Breast epithelium (tissue), 4 donors: ENCODE data around the gene NECTIN4. TPM values are rescaled to one million over a fixed set of nuclear protein-coding genes. Genes with fewer than 3 reads are reported as not detected.

Source experiments
- DNase-seq, 2 donors: peaks; one replicate each; pipeline ENCODE4 v3.0.0-alpha.2; 2019; ENCODE audit warnings: low spot score in 2 of 2
- H3K27ac ChIP-seq, 2 donors: fragments of 200-600 bp; sonication (generic) in 1 of 2; one replicate each; pipeline ENCODE4 v1.5.1; 2016 to 2019; ENCODE audit warnings: mild to moderate bottlenecking in 1 of 2
- H3K27me3 ChIP-seq, 2 donors: fragments of 200-600 bp; sonication (generic) in 1 of 2; one replicate each; pipeline versions ENCODE4 v1.5.1 to v1.6.0; 2017 to 2019; ENCODE audit warnings: control low read depth in 1 of 2, mild to moderate bottlenecking in 1 of 2
- H3K36me3 ChIP-seq: fragments of 200-600 bp; one replicate; pipeline ENCODE4 v1.5.1; 2019
- H3K4me1 ChIP-seq, 2 donors: fragments of 200-600 bp; sonication (generic); one replicate each; pipeline ENCODE4 v1.5.1; 2016 to 2019; ENCODE audit warnings: control low read depth in 1 of 2
- H3K4me3 ChIP-seq, 3 donors: fragments of 200-600 bp; sonication (generic); 1 replicate in 2 of 3; 2 replicates in 1 of 3; pipeline ENCODE4 v1.5.1; 2016 to 2019; ENCODE audit warnings: mild to moderate bottlenecking in 3 of 3, moderate library complexity in 2 of 3
- H3K9me3 ChIP-seq, 2 donors: fragments of 200-600 bp; sonication (generic) in 1 of 2; one replicate each; pipeline ENCODE4 v1.5.1; 2016 to 2019; ENCODE audit warnings: control low read depth in 1 of 2
- CTCF ChIP-seq, 3 donors: fragments of 450-650 bp; IDR thresholded peaks; one replicate each; pipeline ENCODE4 v1.5.1; 2016 to 2017; ENCODE audit warnings: antibody characterized with exemption in 3 of 3, mild to moderate bottlenecking in 3 of 3, moderate library complexity in 3 of 3
- POLR2A ChIP-seq: fragments of 450-650 bp; IDR thresholded peaks from one replicate; pipeline ENCODE4 v1.6.1; 2016; ENCODE audit warnings: antibody characterized with exemption, mild to moderate bottlenecking, moderate library complexity
- POLR2AphosphoS5 ChIP-seq, 3 donors: sonication (generic); formaldehyde crosslinking; IDR thresholded peaks; one replicate each; pipeline ENCODE4 v1.6.1; 2017; ENCODE audit warnings: antibody characterized with exemption in 3 of 3
- intact Hi-C: fragments of 100-400 bp; cut with DNase I; formaldehyde crosslinking; loops from one replicate; pipeline ENCODE4 v1.15.1; 2023; ENCODE audit warnings: low total_unique reads
- total RNA-seq, 3 donors: library from RNA; depleted of rRNA; stranded (reverse); fragments of >200 nt; gene quantifications; one replicate each; pipeline ENCODE4 v1.1.0, GENCODE V29; 2016

Gene NECTIN4
- 10 to 100 TPM in 2 of 3 donors, not detected in 1; 28.5 to 56.3 TPM for total RNA-seq

- TF ChIP-seq CTCF (IDR thresholded peaks at IDR 0.05) (peak in 1 of 3 donors; percentile 27), POLR2A (peak; percentile 10), POLR2AphosphoS5 (IDR thresholded peaks at IDR 0.05) (peak in 2 of 3 donors; percentile 67 to 93)
- Histone ChIP-seq H3K27me3 (no peaks in the 10 kb centered on the region), H3K27ac (peak within 1 kb of the TSS; percentile 92 to 98), H3K9me3 (no peaks in the 10 kb centered on the region), H3K4me3 (peak within 1 kb of the TSS in 2 of 3 donors; percentile 60 to 65), H3K36me3 (no peaks in the 10 kb centered on the region), H3K4me1 (no peaks in the 10 kb centered on the region)
- DNase-seq, result peak; percentile 85 to 91
- intact Hi-C loops, result no loop called here
Observed at GRCh38 chr1:161089251-161089924, at the start of gene NECTIN4. NECTIN4 (minus strand) TSS chr1:161089558; CDS start chr1:161089296, 262 bp downstream.

GRCh38 chr1:161138431-161138830 lies 49.1 kb upstream of the NECTIN4 start:
- TF ChIP-seq POLR2AphosphoS5 (IDR thresholded peaks at IDR 0.05) (no peak), POLR2A (no peak), CTCF (IDR thresholded peaks at IDR 0.05) (no peak)
- intact Hi-C loops, result no loop called here
- Histone ChIP-seq H3K4me3 (no peak overlapping the region), H3K27ac (no peak overlapping the region), H3K36me3 (no peaks in the 10 kb centered on the region), H3K27me3 (no peaks in the 10 kb centered on the region), H3K9me3 (no peaks in the 10 kb centered on the region), H3K4me1 (peaks cover 0 to 6% of the 10 kb centered on the region in 2 donors)
- no peak for DNase-seq

DNA sequence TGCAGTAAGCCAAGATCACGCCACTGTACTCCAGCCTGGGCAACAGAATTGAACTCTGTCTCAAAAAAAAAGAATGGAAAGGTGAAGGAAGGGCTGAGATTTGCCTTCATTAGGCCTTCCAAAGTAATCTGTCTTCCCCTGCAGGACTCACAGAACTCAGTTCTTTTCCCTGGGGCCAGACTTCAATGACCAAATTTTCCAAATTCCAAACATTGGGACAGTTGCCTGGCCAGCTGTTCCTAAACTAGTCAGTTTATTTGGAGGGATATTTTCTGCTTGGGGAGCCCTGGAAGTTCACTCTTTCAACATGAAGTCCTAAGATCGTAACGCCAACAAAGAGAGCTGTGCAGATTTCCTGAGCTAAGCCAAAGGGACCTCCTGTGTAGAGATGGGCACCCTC lies 48.5 kb upstream of the NECTIN4 start:
- TF ChIP-seq POLR2A, result no peak
- intact Hi-C loops, result no loop called here
- H3K27ac ChIP-seq, result no peak overlapping the region

DNA sequence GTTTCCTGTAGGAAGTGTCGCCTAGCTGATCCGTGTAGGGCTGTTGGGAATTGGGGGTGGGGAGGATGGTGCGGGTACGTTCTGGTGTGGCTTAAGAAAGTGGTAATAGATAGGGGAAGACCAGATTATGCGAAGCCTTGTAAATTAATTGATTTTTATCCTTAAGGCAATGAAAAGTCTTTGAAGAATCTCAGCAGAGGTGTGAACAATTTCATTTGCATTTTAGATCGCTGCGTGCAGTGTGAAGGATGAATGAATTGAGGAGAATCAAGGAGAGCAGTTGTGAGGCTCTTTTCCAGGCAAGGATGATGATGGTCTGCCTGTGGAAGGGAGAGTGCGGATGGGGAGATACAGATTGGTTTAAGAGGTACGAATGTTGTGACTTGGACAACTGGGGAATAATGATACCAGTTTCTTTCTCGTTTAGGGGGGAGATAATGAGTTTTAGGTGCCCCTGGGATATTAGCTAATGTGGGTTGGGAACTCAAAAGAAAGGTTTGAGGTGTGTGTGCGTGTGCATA lies 43.9 kb upstream of the NECTIN4 start:
- Histone ChIP-seq H3K9me3 (no peaks in the 10 kb centered on the region), H3K27ac (peak overlapping the region; percentile 96), H3K27me3 (no peaks in the 10 kb centered on the region), H3K36me3 (no peaks in the 10 kb centered on the region), H3K4me1 (peaks cover 0 to 15% of the 10 kb centered on the region in 2 donors), H3K4me3 (peak overlapping the region; percentile 82 to 84 (median 84))
- no peak for DNase-seq
- TF ChIP-seq POLR2A (no peak), POLR2AphosphoS5 (IDR thresholded peaks at IDR 0.05) (no peak), CTCF (IDR thresholded peaks at IDR 0.05) (no peak)
- intact Hi-C loops, result no loop called here

More for the DNA sequence above, 48.5 kb upstream of the NECTIN4 start:
- DNase-seq, result no peak
- no peaks in the 10 kb centered on the region for H3K9me3 ChIP-seq
- H3K4me1 ChIP-seq, result peaks cover 0 to 6% of the 10 kb centered on the region in 2 donors
- no peaks in the 10 kb centered on the region for H3K36me3 ChIP-seq
- H3K27me3 ChIP-seq, result no peaks in the 10 kb centered on the region
- H3K4me3 ChIP-seq, result no peak overlapping the region

DNA sequence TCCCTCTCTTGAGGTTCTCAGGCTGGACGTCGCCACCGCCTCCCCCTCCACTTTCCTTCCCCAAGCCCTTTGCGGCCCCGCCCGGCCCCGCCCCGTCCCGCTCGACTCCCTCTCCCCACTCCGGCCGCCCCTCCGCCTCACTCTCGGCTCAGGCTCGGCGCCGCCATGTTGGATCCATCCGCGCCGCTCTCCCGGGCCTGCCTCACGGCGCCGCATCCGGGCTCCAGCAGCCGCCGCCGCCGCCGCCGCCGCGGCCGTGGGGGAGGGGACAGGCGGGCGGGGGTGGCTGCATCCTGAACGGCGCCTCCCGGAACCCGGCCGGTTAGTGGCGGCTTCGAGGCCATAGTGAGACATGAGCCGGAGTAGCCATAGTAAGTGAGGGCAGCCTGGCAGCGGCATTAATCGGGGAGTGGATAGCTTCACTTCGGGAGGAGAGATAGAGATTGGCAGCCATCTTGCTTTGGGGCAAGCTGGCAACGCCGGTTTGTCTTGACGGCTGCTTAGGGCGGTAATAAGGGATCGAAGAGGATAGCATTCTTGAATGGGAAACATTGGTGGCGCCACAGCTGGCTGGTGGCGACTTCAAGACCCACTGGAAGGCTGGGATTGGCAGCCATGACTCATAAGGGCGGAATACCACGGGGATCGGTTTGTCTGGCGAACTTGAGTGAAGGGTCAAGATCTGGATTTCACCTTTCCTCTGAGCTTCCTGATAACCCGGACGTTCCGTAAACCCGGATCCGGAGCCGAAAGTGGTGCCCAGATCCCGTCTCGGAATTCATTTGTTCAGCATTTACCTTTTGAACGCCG lies 43.3 kb upstream of the NECTIN4 start, which contains the start of gene DEDD:
Gene DEDD, minus strand, starts transcription at position 258 of the 810 bp plus-strand sequence. CDS start 8,205 bp downstream, outside the sequence.
- no peaks in the 10 kb centered on the region for H3K36me3 ChIP-seq
- TF ChIP-seq CTCF (IDR thresholded peaks at IDR 0.05) (no peak), POLR2AphosphoS5 (IDR thresholded peaks at IDR 0.05) (peak; percentile 76 to 88 (median 88)), POLR2A (peak; percentile 20)
- no peaks in the 10 kb centered on the region for H3K9me3 ChIP-seq
- H3K4me1 ChIP-seq, result peaks cover 0 to 15% of the 10 kb centered on the region in 2 donors
- H3K27ac ChIP-seq, result peak within 1 kb of the TSS; percentile 96
- H3K27me3 ChIP-seq, result no peaks in the 10 kb centered on the region
- H3K4me3 ChIP-seq, result peak within 1 kb of the TSS; percentile 82 to 84 (median 84)
- peak; percentile 92 to 96 for DNase-seq
- intact Hi-C loops, result no loop called here
